Measurements from ENCODE around the gene NXT1.
"Not testable (repeated sequence)": the region's sequence is repeated elsewhere in the genome, so short reads cannot be mapped to it uniquely, and the experiment has no call there.

NXT1 gene

DNA sequence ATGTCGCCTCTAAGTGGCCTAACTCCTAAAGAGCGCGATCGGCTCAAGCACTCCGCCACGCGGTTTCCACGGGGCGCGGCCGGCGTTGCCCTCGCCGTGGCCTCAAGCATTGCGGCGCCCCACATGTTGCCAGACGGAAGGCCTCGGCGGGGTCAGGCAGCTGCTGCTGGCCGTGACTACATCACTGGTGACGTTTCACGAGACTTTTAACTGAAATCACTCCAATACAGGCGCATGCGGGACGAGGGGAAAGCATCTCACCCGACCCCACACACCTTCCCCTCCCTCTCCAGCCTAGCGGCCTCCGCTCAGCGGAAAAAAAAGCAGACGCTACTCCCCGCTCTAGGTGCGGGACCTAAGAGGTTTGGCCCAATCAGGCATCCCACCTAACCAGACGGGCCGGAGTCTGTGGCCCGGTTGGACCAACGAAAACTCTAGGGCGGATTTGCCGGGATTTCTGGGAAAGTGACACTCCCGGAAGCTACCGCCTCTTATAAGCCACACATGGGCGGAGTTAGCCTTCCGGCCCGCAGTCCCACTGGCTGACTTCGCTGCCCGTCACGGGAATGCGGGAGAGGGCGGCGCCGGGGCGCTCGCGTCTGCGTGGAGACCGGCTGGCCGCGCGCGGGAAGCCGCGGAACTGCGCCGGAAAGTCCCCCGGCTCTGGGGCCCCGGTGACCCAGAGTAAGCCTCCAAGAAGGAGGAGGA, at the start of gene NXT1:
Gene NXT1 (plus strand): TSS at position 596 of the 708 bp plus-strand sequence. CDS start 3,251 bp downstream, outside the sequence.
- H3K4me1 Mint-ChIP-seq = peaks cover 40% of the 10 kb centered on the region
- DNase-seq (ENCODE audit: low spot score in 2 of 2) (peak; percentile 98 to 99), ATAC-seq (peak; percentile 90)
- peak within 1 kb of the TSS; percentile 94 for H3K4me3 Mint-ChIP-seq
- peaks cover 34% of the 10 kb centered on the region for H3K36me3 Mint-ChIP-seq
- peak within 1 kb of the TSS; percentile 100 for H3K27ac Mint-ChIP-seq
- no peaks in the 10 kb centered on the region for H3K9me3 Mint-ChIP-seq

DNA sequence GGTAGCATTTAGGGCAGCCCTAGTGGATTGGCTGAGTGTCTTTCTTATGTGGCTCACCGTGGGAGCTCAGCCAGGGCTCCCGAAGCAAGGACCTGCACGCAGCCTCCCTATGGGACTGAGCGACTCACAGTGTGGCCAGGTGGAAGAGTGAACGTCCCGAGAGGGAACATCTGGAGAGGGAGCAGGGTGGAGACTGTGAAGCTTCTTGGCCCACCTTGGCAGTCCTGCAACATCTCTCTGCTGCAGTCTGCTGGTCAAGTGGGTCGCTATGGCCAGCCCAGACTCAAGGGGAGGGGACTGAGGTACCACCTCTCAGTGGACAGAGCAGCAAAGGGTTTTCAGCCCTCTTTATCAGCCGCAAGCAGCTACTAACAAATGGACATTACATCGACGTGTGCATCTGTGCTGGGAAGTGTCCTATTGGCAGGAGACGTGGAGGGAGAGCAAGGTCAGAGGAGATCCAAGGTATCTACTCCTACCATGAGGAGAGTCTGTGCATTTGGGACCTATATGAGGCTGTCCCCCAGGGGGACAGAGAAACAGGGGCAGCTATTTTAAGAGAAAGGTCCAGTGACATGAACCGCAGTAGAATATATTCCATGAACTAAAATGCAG, 49.0 kb upstream of the NXT1 start:
- no peak for DNase-seq (ENCODE audit: low spot score in 2 of 2)
- no peaks in the 10 kb centered on the region for H3K36me3 Mint-ChIP-seq
- no peaks in the 10 kb centered on the region for H3K4me1 Mint-ChIP-seq
- no peak overlapping the region for H3K4me3 Mint-ChIP-seq
- H3K27ac Mint-ChIP-seq = no peak overlapping the region
- no peaks in the 10 kb centered on the region for H3K9me3 Mint-ChIP-seq
- no peak for ATAC-seq

DNA sequence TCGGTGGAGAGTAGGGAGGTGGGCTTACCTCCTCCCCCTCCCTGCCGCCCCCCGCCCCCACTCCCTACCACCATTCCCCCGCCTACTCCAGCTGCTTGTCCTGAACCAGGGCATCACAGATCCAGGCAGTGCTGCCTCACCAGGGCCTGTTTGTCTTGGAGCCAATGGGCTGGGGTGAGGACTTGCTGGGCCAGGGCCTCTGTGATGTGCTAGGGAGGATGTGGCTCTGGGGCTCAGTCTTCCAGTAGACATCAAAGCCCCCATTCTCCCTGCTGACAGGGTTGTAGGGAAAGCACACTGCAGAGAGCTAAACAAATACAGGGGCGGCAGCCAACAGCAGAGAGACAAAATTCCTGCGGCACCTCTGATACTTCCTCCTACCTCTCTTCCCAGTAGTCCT, 48.2 kb upstream of the NXT1 start:
- Mint-ChIP-seq H3K4me3 (no peak overlapping the region), H3K36me3 (no peaks in the 10 kb centered on the region), H3K27ac (no peak overlapping the region), H3K9me3 (no peaks in the 10 kb centered on the region), H3K4me1 (no peaks in the 10 kb centered on the region)
- DNase-seq (ENCODE audit: low spot score in 2 of 2) (no peak), ATAC-seq (no peak)

DNA sequence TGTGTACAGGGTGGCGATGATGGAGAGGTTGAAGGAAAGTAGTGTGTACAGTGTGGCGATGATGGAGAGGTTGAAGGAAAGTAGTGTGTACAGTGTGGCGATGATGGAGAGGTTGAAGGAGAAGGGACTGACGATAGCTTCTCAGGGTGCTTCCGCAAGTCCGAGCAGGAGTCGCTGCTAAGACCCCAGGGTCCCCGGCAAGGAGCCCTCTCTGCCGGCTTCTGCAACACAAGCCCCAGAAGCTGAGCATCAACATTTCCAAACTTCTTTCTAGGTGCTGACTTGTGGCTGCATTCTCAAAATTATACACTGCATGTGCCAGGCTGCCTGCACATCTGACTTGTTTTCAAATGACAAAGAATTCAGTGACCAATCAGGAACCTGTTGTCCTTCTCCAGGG, 47.8 kb upstream of the NXT1 start:
- ATAC-seq (no peak), DNase-seq (ENCODE audit: low spot score in 2 of 2) (no peak)
- H3K4me3 Mint-ChIP-seq = no peak overlapping the region
- no peaks in the 10 kb centered on the region for H3K36me3 Mint-ChIP-seq
- no peaks in the 10 kb centered on the region for H3K9me3 Mint-ChIP-seq
- H3K27ac Mint-ChIP-seq = no peak overlapping the region
- no peaks in the 10 kb centered on the region for H3K4me1 Mint-ChIP-seq

DNA sequence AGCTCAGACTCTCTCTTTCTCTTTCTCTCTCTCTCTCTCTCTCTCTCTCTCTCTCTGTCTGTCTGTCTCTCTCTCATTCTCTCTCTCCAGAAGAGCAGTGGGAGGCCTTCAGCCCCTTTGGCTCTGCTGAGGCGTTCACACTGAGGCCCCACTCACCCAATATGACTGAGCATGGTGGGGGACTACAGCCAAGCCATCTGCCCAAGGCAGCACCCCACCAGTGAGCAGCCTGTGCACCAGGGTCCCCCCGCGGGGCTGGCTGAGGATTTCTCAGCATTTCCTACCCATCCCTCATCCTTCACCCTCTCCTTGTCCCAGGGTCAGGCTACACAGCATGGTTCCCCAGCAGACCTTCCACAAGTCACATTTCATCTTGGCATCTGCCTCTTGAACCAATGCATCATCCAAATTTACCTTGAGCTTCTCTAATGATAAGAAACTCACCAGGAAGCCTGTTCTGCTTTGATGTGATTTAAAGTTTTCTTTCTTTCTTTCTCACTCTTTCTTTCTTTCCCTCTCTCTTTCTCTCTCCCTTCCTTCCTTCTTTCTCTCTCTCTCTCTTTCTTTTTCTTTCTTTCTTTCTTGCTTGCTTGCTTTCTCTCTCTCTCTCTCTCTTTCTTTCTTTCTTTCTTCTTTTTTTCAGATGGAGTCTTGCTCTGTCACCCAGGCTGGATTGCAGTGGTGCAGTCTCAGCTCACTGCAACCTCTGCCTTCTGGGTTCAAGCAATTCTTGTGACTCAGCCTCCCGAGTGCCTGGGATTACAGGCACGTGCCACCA, 47.1 kb upstream of the NXT1 start:
- Mint-ChIP-seq H3K9me3 (no peaks in the 10 kb centered on the region), H3K4me3 (no peak overlapping the region), H3K27ac (no peak overlapping the region), H3K36me3 (no peaks in the 10 kb centered on the region), H3K4me1 (no peaks in the 10 kb centered on the region)
- DNase-seq (ENCODE audit: low spot score in 2 of 2) (no peak), ATAC-seq (no peak)

DNA sequence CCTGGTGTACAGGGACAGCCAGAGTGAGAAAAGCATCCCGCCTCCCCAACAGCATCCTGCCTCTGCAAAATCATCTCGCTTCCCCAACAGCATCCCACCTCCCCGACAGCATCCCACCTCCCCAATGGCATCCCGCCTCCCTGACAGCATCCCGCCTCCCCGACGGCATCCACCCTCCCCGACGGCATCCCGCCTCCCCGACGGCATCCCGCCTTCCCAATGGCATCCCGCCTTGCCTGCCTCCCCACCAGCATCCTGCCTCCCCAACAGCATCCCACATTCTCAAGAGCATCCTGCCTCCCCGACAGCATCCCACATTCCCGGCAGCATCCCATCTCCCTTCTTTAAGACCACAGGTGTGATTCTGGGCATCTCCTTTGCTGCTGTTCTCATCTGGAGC, 46.0 kb upstream of the NXT1 start:
- Mint-ChIP-seq H3K36me3 (no peaks in the 10 kb centered on the region), H3K9me3 (no peaks in the 10 kb centered on the region), H3K4me3 (no peak overlapping the region), H3K4me1 (no peaks in the 10 kb centered on the region), H3K27ac (peak overlapping the region; percentile 0)
- ATAC-seq = no peak
- no peak for DNase-seq (ENCODE audit: low spot score in 2 of 2)

DNA sequence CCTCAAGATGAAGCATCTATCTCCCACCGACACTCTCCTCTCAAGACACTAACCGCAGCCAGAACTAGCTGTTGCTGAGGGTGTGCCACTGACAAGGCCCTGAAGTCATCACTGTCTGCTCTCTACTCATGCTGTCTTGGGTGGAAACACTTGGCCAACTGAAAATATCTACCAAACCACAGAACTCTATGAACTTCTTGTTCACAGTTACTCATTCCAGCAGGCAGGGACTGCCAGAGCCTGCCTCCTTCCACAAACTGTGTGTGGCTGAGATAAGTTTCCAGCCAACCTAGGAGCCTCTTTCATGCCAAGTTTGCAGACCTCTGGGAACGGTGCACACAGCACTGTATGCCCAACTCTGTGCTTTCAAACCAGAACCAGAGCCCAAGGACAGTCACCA, 45.5 kb upstream of the NXT1 start:
- Mint-ChIP-seq H3K4me3 (no peak overlapping the region), H3K36me3 (no peaks in the 10 kb centered on the region), H3K4me1 (no peaks in the 10 kb centered on the region), H3K9me3 (no peaks in the 10 kb centered on the region), H3K27ac (peak overlapping the region; percentile 0)
- DNase-seq (ENCODE audit: low spot score in 2 of 2) (no peak), ATAC-seq (peak; percentile 45)

DNA sequence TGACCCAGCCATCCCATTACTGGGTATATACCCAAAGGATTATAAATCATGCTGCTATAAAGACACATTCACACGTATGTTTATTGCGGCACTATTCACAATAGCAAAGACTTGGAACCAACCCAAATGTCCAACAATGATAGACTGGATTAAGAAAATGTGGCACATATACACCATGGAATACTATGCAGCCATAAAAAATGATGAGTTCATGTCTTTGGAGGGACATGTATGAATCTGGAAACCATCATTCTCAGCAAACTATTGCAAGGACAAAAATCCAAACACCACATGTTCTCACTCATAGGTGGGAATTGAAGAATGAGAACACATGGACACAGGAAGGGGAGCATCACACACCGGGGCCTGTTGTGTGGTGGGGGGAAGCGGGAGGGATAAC, 43.2 kb upstream of the NXT1 start:
- not testable (repeated sequence) for DNase-seq (ENCODE audit: low spot score in 2 of 2); H3K4me3 Mint-ChIP-seq; ATAC-seq; H3K36me3 Mint-ChIP-seq; H3K9me3 Mint-ChIP-seq; H3K27ac Mint-ChIP-seq; H3K4me1 Mint-ChIP-seq

DNA sequence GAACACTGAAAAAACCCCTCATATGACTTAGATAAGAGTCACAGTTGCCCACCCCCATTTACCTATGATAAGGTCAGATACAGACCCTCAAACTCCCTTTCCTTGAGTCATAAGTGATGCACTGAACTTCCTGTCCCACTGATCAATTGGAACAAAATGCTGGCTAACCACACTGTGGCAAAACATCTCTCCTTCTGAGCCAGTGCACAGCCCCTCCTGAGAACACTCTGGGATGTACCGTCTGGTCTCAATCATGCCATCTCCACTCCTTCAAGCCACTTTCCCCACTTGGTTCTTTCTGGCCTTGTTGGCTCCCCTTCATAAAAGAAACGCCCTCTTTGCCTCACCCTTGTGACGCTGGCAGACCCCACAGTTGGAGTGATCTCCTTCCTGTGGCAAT, 42.6 kb upstream of the NXT1 start:
- Mint-ChIP-seq H3K9me3 (no peaks in the 10 kb centered on the region), H3K4me3 (no peak overlapping the region), H3K27ac (no peak overlapping the region), H3K4me1 (no peaks in the 10 kb centered on the region), H3K36me3 (no peaks in the 10 kb centered on the region)
- ATAC-seq (no peak), DNase-seq (ENCODE audit: low spot score in 2 of 2) (no peak)

DNA sequence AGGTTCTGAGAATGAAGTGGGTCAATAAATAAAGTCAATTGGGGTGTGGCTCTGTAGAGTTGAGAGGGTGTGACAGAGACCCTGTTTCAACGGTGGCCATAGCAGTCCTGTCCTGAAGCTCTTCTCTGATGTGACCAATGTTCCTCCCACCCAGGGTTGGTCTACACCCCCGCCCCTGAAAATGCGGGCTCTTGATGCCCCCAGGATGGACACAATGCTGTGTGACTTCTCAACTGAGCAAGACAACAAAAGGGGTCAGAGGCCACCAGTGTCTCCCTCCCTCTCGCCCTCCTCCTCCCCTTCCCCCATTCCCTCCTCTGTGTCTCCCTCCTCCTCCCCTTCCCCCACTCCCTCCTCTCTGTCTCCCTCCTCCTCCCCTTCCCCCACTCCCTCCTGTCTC, 41.7 kb upstream of the NXT1 start:
- H3K4me1 Mint-ChIP-seq = no peaks in the 10 kb centered on the region
- no peaks in the 10 kb centered on the region for H3K9me3 Mint-ChIP-seq
- no peak overlapping the region for H3K27ac Mint-ChIP-seq
- ATAC-seq (no peak), DNase-seq (ENCODE audit: low spot score in 2 of 2) (no peak)
- H3K36me3 Mint-ChIP-seq = no peaks in the 10 kb centered on the region
- no peak overlapping the region for H3K4me3 Mint-ChIP-seq

DNA sequence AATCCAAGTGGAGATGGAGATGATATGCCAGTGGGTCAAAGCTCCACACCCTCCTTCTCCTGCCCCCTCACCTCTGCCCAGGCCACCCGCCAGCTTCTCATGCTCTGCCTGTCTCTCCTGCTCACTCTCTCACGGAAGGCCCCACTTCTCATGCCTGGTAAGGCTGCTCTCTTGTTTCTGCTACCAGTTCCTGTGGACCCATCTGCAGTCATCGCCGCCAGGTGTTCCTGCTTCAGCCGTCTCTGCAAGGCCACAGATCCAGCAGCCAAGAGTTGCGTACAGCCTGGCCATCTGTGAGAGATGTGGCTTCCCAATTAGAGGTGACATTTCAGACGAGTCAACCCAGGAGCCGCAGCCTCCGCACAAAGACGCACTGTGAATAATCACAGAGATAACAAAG, 40.8 kb upstream of the NXT1 start:
- ATAC-seq = no peak
- no peaks in the 10 kb centered on the region for H3K36me3 Mint-ChIP-seq

DNA sequence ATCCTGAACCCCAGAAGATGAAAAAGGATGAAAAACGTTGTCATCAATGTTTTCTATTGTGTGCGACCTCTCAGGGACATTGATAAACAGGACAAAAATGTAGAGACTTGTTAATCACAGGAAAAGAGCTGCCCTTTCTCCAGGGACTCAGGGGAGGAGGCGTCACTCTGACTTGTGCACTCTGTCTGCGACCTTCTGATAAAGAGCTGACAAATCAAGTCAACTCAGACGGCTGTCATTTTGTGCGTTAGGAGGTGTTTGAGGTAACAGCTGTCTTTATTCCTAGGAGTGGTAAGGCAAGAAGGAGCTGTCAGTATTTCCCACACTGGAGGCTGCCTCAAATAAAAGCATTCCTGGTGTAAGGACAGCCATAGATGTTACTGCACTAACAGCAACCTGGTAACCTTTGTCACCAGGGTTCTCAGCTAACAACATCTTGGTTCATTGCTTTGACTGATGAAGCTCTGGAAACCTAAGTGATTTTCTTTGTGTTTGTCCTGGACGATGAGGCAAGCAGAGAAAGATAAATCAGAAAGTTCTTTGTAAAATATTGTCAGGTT, 38.6 kb upstream of the NXT1 start:
- H3K27ac Mint-ChIP-seq = no peak overlapping the region
- no peaks in the 10 kb centered on the region for H3K4me1 Mint-ChIP-seq

More for the DNA sequence above, 40.8 kb upstream of the NXT1 start:
- H3K27ac Mint-ChIP-seq = no peak overlapping the region
- no peaks in the 10 kb centered on the region for H3K4me1 Mint-ChIP-seq
- H3K9me3 Mint-ChIP-seq = no peaks in the 10 kb centered on the region
- H3K4me3 Mint-ChIP-seq = no peak overlapping the region
- no peak for DNase-seq (ENCODE audit: low spot score in 2 of 2)

DNA sequence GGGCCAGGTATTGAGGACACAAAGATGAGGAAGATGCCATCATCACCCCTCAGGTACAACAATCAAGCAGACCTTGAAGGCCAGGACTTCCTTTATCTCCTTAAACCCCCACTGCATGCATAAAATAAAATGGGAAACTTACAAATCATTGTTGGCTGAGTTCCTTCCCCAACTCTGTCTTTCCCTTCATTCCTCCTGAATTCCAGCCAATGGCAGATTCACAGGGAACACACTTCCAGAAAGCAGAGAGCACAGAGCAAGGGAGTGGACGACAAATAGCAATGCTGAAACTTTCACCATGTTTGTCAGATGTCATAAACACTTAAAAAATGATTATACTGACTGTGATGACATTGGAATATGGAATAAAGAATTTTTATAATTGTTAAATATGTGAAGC, 37.3 kb upstream of the NXT1 start:
- no peak overlapping the region for H3K4me3 Mint-ChIP-seq
- no peak overlapping the region for H3K27ac Mint-ChIP-seq

More for the DNA sequence above, 38.6 kb upstream of the NXT1 start:
- ATAC-seq = no peak
- Mint-ChIP-seq H3K9me3 (no peaks in the 10 kb centered on the region), H3K4me3 (no peak overlapping the region), H3K36me3 (no peaks in the 10 kb centered on the region)
- no peak for DNase-seq (ENCODE audit: low spot score in 2 of 2)

DNA sequence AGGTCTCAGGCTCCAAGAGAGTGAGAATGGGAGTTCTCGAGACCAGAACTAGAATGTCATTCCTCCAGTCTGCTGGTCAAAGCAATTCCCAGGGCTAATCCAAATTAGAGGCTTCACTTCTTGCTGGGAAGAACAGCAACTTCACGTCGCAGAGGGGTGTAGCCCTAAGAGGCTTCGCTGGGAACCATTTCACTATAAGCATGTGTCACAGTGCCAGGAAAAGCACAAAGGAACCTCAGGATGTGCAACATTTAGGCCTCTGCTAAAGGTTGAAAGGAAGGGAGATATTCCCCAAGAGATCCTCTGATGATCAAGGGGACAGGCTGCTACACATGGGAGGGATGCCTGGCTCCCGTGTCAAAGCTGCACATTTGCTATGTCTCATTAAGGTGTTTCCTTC, 35.9 kb upstream of the NXT1 start:
- no peak overlapping the region for H3K4me3 Mint-ChIP-seq
- ATAC-seq (no peak), DNase-seq (ENCODE audit: low spot score in 2 of 2) (no peak)
- no peaks in the 10 kb centered on the region for H3K4me1 Mint-ChIP-seq
- H3K9me3 Mint-ChIP-seq = no peaks in the 10 kb centered on the region
- no peak overlapping the region for H3K27ac Mint-ChIP-seq
- H3K36me3 Mint-ChIP-seq = no peaks in the 10 kb centered on the region

More for the DNA sequence above, 37.3 kb upstream of the NXT1 start:
- no peaks in the 10 kb centered on the region for H3K9me3 Mint-ChIP-seq
- DNase-seq (ENCODE audit: low spot score in 2 of 2) (no peak), ATAC-seq (no peak)
- no peaks in the 10 kb centered on the region for H3K36me3 Mint-ChIP-seq
- no peaks in the 10 kb centered on the region for H3K4me1 Mint-ChIP-seq

DNA sequence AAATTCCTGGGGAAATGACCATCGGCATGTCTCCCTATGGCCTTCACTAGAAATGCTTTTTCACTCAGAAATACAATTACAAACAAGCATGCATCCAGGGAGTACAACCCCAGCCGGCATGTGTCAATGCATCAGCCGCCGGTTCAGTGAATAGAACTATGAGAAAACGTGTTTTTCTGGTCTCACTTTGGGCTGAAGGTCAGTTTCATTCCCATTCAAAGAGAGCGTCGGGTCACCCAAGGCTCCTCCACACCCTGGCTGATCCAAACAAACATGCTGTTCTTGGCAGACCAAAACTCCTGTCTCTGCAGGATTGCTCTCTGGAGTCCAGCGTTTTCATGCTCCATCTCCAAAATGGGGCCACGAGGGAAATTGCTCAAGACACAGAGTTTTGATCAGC, 35.5 kb upstream of the NXT1 start:
- H3K27ac Mint-ChIP-seq = no peak overlapping the region
- no peaks in the 10 kb centered on the region for H3K9me3 Mint-ChIP-seq
- no peaks in the 10 kb centered on the region for H3K36me3 Mint-ChIP-seq
- H3K4me1 Mint-ChIP-seq = no peaks in the 10 kb centered on the region
- ATAC-seq = no peak
- no peak for DNase-seq (ENCODE audit: low spot score in 2 of 2)
- no peak overlapping the region for H3K4me3 Mint-ChIP-seq
